NOMO-1 treated with DMSO at 0.1 percent for 48 hours (cell line): ENCODE data around the gene ATXN1.

Source experiments
- DNase-seq: peaks from one replicate; lab custom pipeline; 2025; ENCODE audit not compliant: unreplicated experiment; lab: John Stamatoyannopoulos, UW

The ATXN1 gene

GRCh38 chr6:16681260-16681873 is 79.9 kb downstream of the ATXN1 start:
- peak; percentile 96 for DNase-seq

GRCh38 chr6:16679050-16679449 is 82.2 kb downstream of the ATXN1 start:
- DNase-seq = no peak

DNA sequence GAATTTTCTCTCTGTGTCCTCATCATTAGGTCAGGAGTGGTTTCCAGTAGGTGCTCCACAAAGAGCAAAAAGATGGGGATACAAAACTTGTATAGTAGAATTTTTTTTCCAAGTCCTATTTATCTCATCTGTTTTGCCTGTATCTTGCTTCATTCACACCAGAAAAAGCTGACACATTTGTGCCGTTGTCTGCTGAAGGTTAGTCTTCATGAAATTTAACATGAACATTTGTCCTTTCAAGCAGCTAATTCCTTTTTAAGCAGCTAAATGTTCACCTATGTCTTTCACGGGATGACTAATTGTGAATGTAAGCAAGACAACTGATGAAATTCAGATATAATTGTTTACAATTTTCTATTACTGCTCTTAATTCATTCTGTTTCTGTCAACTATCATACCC is 83.8 kb downstream of the ATXN1 start:
- no peak for DNase-seq

DNA sequence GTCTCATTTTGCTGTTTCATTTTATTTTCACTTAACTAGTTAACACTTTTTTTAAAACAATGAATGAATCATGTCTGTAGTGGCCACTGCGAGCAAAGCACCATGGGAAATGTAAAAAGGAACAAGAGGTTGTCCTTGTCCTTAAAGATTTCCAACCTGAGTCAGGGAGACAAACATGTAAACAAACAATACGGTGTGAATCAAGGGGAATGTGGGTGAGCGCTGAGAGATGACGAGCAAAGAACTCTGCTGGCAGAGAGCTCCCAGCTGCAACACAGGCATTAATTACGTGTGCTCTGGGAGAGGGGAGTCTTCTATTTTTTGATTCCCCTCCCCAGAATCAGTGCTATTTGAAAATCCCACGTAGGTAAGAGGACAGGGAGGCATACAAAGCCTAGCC is 84.3 kb downstream of the ATXN1 start:
- no peak for DNase-seq

DNA sequence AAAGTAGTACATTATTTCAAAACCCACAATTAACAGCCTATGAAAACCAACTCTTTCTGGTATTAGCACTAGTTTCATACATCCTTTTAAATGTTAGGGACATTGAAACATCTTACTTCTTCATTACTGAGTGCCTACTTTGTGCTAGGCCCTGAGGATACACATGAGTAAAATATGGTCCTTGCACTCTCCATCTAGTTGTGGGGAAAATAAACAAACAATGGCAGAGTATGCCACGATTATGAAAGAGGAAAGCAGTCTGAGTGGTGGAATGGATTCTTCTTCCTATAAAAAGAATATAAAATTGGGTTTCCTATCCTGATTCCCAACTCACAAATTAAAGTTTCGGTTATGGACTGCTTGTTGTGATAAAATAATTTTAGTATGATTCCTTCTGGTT is 84.9 kb downstream of the ATXN1 start:
- DNase-seq = no peak

DNA sequence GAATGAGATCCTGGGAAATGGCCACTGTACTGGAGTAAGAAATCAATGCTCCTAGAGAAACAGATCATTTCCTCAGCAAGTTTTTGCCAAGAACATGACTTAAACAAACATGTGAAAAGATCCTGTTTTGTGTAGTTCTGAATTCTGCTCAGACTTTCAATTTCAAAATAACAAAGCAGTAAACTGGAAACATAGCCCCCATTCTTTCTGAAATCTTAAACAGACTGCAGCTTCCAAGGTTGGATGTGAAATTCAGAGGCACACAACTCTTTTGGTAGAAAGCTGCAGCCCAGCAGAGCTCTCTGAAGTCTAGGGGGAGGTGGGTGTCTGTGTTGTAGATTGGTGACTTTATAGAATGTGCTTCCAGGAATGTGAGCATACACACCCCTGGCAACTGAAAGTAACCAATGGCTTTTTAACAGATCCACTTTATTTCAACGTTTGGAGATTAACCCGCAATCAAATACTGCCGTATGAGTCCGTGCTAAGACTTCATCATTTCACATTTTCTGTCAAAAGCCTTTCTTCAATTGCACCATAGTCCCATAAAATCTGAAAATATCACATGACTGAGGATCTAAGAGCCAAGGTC is 86.4 kb downstream of the ATXN1 start:
- no peak for DNase-seq

DNA sequence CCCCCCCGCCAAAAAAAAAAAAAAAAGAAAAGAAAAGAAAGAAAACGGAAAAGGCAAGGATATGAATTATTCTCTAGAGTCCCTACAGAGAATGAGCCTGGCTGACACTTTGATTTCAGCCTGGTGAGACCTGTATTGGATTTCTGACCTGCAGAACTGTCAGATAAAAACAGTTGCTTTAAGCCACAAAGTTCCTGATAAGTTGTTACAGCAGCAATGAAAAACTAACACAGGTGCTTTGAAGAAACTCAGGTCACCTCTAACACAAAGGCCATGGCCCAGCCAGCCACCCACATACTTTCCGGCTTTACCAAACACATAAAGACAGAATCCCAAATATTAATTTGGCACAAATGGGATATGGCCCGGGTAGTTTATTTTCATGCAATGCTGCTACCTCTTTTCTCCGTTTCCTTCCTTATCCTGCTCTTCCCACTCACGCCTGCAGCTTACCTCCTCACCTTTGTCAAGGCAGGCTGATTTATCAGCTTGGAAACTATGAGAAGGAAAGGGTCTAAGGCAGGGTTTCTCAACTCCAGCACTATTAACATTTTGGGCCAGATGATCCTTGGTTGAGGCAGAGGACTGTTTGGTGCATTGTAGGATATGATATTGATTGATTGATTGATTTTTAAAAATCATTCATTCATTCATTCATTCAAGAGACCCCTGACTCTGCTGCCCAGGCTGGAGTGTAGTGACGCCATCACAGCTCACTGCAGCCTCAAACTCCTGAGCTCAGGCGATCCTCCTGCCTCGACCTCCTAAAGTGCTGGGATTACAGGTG is 88.1 kb downstream of the ATXN1 start:
- no peak for DNase-seq

DNA sequence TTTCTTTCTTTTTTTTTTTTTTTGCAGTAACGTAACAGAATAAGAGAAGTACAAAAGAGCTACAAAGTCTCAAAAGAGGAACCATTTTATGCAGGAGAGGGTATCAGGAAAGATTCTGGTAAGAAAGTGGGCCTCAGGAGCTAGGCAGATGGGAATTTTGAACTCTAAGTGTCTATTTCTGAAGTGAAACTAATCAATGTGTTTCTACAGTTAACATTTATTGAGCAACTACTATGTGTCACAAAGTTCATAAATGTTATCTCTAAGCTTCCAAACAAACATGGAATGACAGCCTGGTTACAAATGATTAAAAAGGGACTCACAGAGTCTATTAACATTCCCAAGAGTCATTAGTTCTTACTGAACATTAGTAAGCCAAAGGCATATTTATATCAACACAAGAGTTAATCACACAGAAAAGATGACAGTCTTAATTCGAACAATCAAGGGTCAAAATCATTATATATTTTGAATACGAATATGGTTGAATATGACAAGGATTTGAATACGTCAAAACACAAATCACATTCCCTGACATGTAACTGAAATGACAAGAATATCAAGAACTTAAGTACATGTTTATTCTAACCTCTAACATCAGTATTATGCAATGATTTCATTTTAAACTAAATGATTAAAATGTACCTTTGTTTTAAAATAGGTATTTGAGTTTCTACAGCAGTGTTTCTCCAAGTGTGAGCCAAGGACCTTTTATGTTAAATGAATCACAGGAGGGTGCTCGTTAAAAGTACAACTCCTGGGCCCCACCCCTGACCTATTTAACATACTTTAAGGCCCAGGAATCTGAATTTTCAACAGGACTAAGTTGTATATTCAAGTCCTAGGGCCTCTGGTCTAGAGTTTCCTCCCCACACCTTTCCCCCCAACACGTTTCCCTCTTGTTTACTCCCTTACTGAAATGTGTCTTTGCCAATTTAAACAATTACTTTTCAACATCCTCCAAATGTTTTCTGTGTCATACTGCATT is 89.7 kb downstream of the ATXN1 start:
- DNase-seq = peak; percentile 24

DNA sequence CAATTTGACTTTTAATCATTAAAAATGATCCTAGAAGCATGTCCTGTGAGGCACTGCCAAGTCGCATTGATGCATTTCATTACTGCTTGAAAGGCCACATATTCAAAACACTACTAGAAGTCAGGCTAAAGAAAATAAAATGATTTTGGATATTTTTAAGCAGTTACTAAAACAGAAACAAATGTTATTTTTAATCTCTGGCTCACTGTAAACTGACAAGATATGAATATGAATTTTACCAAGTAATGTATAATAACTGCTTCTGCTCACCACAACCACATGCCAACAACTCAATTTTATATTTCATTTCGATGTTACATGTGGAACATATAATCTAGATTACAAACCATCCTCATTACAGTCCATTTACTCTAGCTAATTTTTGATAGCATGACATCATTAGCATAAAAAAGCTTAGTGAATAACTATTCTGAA is 90.6 kb downstream of the ATXN1 start:
- DNase-seq = no peak

DNA sequence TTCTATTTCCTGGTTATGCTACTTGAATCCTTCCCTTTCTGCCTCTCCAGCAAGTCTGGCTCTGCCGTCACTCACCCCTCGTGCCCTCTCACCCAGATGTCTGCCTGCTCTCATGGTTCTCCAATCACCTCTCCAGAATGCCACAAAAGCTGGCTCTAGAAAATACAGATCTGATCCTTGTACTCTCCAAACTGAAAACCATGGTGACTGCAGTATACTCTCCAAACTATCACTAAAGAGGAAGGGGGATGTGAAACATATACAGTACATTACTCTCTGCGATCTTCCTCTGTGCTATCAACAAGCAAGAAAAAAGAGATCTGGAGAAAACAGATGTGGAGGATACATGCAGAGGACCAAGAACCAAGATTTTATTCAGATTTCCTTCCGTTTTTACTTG is 91.1 kb downstream of the ATXN1 start:
- peak; percentile 78 for DNase-seq

GRCh38 chr6:16669227-16669626 is 92.0 kb downstream of the ATXN1 start:
- DNase-seq = peak; percentile 80

DNA sequence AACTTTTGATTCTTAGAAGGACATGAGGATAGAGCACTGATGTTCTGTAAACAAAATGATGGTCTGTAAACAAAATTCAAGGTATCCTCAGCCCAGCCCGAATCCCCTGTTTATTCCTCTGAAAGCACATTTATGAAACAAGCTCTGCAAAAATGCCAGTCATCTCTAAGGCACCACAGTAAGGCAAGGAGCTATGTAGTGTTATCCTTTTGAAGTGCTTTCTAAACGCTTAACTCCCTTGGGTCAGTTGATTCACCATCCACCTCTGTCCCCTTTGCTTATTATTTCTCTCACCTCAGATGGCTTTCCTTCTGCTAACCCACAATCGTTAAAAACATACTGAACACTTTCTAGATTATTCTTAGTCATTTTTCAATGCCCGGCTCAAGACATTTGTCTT is 93.8 kb downstream of the ATXN1 start:
- no peak for DNase-seq

- DNase-seq = no peak
These were observed 95.3 kb downstream of the ATXN1 start for GRCh38 chr6:16665992-16666391.

- no peak for DNase-seq
These were observed 96.1 kb downstream of the ATXN1 start for GRCh38 chr6:16665182-16665581.

DNA sequence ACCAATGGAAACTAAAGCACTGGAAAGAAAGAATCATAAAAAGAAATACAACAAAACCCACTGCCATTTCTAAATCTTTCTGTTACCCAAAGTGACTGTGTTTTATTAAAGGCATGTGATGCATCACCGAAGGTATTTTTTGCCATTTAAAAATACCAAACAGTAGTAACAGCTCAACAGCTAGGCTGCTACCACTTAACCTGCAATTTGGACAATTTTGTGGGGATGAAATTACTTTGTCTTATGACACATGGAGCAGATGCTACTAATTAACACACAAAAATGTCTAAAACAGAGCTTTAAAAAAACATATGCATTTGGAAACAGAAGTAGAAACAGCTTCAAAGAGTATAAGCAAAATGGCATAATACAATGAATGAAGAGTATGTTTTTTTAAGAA is 97.4 kb downstream of the ATXN1 start:
- DNase-seq = no peak

DNA sequence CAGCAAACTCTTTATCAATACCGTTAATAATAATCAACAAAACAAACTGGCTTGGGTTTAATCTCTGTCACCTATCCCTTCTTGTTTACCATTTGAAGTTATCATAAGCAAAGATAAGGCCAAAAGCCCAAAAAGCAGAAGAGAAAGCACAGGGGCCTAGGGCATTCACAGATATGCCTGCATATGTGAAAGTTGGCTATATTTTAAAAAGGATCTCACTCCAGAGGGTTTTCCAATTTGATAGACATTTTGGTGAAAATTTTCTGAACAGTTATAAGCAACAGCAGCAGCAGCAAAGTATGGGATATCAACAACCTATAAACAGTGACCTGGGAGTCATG is 101.1 kb downstream of the ATXN1 start:
- peak; percentile 70 for DNase-seq

- DNase-seq = peak; percentile 70
These were observed 101.6 kb downstream of the ATXN1 start for GRCh38 chr6:16659466-16660156.

GRCh38 chr6:16658348-16659034 is 102.8 kb downstream of the ATXN1 start:
- no peak for DNase-seq

- no peak for DNase-seq
These were observed 103.5 kb downstream of the ATXN1 start for GRCh38 chr6:16657768-16658167.

DNA sequence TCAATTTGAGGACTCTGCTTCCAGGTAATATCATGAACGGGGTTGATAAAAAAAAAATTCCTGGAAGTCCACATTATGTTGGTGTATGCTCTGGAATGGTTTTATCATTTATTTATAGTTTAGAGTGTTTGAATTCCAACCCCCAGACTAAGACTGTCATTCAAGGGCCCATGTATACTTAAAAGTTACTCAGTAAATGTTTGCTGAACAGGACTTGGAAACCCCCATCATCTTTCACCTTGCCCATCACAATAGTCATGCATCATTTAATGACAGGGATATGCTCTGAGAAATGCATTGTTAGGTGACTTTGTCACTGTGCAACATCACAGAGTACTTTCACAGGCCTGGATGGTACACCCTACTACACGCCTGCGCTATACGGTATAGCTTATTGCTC is 104.8 kb downstream of the ATXN1 start:
- DNase-seq = no peak
